NCI-H526 treated with DMSO at 0.1 percent for 48 hours (cell line): ENCODE data around the gene NBAS.
"Not testable (repeated sequence)": the region's sequence is repeated elsewhere in the genome, so short reads cannot be mapped to it uniquely, and the experiment has no call there.

Experiments used
- DNase-seq: peaks from one replicate; lab custom pipeline; 2025; lab: John Stamatoyannopoulos, UW

NBAS gene

DNA sequence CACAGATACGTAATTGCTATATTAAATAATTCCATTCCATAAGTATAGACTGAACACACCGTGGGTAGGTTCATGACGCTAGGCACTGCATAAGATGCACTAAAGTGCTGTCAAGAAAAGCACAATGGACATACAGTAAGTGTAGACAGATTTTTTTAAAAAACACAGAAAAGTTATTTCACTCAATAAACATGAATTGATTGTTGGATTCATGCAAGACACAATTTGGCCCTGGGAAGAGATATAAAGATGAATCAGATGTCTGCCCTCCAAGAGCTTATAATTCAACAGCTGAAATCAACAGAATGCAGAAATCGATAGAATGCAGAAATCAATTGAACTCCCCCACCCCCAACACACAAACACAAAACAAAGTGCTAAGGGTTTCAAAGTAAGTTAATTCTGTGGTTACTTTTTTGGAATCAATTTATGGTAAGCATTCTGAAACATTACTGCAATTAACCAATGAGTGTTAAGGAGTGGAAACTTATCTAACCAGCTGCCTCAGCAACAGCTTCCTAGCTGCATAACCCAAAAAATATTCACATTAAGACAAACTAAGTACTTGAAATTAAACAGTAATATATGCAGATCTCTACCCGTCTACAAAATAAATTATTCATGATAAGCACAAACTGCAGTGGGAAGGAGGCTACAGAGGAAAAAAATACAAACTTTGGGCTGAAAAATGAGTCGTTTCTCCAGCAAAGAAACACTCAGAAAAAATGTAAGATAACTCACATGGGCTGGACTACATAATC, 1.6 kb downstream of the NBAS start:
- peak; percentile 100 for DNase-seq

DNA sequence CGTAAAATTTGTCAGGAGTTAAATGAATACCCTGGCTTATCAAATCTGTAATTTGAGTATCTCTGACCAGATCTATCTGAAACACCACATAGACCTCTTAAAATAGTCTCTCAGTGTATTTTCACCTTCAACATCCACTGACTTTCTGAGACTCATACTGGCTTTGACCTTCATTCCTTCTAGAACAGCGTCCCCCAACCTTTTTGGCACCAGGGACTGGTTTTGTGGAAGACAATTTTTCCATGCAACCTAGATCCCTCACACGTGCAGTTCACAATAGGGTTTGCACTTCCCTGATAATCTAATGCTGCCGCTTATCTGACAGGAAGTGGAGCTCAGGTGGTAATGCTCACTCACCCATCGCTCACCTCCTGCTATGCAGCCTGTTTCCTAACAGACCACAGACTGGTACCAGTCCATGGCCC, 3.2 kb downstream of the NBAS start:
- peak; percentile 100 for DNase-seq

DNA sequence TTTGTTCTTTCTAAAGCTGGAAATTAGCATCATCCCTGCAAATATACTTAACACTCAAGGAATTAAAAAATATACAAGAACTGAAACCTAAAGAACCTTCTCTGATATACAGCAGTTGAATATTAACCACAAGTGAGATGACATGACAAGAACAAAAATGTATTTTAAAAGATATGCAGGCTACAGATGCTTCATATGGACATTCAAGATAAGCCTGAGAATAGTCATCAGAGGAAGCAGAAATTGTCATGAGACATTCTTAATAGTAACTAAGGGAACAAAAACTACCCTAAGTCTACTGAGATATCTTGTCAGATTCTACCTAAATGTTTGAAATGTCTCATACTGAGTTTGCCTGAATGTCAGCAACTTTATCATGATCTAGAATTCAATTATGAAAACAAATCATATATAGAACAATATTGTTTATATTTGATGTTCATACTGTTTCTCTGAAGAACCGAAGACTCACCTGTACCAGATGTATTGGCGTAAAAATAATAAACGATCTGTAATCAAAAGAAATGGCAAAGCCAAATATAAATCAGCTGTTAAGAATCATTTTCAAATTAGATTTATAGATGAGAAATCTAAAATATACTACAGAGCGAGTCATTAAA, 4.7 kb downstream of the NBAS start:
- DNase-seq, result no peak

GRCh38 chr2:15555760-15556193, 5.4 kb downstream of the NBAS start:
- no peak for DNase-seq

GRCh38 chr2:15554525-15555218, 6.5 kb downstream of the NBAS start:
- DNase-seq, result no peak

GRCh38 chr2:15553951-15554350, 7.2 kb downstream of the NBAS start:
- no peak for DNase-seq

DNA sequence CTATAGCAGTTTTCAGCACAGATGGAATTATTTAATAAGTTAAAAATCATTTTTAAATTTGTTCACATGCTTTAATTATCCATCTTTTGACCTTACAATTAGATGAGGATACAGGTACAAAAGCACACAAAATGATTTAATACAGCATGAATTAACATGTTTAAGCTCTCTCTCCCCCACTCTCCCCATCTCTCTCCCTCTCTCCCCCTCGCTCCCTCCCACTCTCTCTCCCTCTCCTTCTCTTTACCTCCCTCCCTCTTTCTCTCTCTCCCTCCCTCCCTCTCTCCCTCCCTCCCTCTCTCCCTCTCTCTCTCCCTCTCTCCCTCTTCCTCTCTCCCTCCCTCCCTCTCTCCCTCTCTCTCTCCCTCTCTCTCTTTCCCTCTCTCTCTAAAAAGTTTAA, 7.6 kb downstream of the NBAS start:
- DNase-seq, result no peak

DNA sequence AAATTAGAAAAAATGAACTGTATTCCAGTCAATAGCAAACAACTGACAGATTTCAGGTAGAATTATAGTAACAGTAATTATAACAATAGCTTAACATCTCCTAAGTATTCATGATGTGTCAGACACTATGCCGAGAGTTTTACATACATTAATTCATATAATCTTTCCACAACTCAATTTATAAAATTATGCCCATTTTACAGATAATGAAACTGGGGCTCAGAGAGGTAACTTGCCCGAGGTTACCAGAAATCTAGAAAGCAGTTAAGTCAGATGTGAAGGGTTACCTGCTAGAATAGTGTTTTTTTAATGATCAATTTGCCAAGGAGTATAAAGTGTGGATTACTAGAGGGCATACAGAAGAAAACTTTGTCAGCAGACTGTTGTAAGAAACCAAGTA, 12.2 kb downstream of the NBAS start:
- DNase-seq, result no peak

DNA sequence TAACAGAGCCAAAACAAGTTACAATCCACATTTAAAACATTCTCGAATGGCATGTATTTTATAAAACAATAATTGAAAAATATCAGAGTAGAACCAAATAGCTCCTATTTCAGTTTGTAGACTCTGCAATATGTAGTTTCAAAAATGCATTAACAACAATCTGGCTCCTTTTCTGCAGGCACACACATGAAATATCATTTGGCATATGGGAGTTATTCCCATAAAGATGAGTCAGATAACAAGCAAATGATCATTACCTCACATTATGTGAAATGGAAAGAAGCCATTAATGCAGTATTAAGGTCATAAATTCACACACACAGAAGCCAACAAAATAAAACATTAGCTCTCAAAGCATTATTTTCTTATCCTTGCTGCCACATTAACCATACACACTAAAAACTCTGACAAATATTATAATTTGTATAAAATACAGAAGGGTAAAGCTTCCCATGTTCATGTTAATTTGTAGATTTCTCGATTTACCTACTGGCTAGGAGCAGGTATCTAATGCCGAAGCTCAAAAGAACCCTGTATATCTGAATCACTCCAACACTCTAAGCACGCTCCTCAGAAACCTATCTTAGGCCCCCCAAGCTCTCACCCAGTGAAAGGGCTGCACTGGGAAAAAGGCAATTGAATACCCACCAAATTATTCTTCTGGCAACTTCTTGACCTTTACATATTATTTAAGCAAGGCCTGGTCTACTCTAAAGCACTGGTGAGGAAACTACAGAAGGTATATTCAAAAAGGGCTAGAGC, 13.8 kb downstream of the NBAS start:
- DNase-seq, result peak; percentile 100

GRCh38 chr2:15546297-15547098, 14.6 kb downstream of the NBAS start:
- peak; percentile 100 for DNase-seq

GRCh38 chr2:15544227-15544626, 16.9 kb downstream of the NBAS start:
- no peak for DNase-seq

- no peak for DNase-seq
Measured at GRCh38 chr2:15543541-15543940, 17.6 kb downstream of the NBAS start.

GRCh38 chr2:15543053-15543452, 18.1 kb downstream of the NBAS start:
- no peak for DNase-seq

- DNase-seq, result not testable (repeated sequence)
Measured at GRCh38 chr2:15542269-15542668, 18.9 kb downstream of the NBAS start.

DNA sequence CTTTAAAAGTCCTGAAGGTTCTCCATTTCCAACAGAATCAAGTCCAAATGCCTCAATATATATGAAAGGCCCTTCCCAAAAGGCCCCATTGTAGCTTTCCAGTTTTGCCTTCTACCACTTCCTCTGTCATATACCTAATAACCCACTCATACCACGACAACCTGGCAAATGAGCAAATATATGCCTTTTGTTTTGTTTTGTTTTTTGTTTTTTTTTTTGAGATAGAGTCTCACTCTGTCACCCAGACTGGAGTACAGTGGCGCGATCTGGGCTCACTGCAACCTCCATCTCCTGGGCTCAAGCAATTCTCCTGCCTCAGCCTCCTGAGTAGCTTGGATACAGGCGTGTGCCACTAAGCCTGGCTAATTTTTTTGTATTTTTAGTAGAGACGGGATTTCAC, 20.6 kb downstream of the NBAS start:
- DNase-seq, result not testable (repeated sequence)

DNA sequence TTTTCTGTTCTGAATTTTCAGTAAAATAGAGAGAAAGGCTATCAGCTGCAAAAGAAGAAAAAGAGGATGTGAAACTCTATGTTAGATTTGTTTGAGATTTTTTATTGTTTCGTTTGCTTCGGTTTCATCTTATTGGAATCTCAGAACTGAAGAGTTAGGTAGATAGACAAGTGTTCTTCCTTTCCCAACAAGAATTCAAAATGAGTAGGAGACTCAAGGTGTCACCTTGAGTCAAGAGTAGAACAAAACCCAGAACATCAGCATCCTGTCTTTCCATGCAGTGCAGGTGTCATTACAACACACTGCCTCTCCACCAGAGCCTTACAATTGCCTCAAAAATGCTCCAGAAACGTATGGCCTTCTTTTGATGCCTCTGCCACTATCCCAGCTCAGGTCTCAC, 21.1 kb downstream of the NBAS start:
- DNase-seq, result no peak

GRCh38 chr2:15538792-15539191, 22.3 kb downstream of the NBAS start:
- DNase-seq, result no peak

- no peak for DNase-seq
Measured at GRCh38 chr2:15533860-15534480, 27.2 kb downstream of the NBAS start.

DNA sequence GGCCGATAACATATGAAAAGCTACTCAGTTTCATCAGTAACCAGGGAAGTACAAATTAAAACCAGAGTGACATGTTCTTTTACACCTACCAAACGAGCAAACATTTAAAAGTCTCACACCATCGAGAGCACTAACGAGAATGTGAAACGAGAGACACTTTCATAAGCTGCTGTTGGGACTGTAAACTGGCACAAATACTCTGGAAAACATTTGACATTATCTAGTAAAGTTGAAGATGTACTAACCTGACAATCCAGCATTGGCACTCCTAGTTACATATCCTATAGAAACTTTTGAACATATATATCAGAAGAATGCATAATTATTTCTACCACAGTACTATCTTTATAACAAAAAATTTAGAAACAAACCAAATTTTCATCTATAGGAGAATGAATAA, 28.1 kb downstream of the NBAS start:
- no peak for DNase-seq

DNA sequence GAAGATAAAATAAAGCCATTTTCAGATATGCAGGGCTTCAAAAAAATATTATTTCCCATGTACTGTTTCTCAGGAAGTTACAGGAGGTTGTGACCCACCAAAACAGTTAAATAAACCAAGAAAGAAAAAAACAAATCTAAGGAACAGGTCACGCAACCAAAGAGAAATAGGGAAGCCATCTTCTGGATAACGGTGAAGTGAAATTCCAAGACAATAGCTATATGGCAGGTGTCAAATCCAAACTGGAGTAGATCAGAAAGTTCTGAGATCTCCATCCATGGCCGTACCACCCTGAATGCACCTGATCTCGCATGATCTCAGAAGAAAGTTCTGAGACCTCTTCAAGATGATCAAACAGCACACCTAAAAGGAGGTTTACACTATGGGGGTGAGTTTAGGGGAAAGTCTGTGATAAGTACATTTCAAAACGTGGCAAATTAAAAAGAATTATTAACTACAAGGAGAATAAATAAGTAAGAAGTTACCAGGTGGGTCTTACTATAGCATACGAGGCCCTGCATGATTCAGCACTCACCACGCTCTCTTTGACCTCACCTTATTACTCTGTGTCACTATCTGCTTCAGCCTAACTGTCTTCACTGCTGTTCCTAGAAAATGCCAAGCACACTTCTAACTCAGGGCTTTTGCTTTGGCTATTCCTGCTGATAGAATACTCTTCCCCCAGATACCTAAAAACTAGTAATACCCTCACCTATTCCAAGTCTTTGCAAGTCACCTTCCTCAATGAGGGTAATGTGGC, 29.9 kb downstream of the NBAS start:
- no peak for DNase-seq
